Astrocyte (in vitro differentiated cells and primary cell): ENCODE results near the gene SLC35G6.

Experiments used
- EZH2 ChIP-seq: IDR thresholded peaks from 2 replicates; pipeline ENCODE4 v1.6.1; 2012; ENCODE audit warnings: mild to moderate bottlenecking, low read length, inconsistent platforms; ENCODE audit not compliant: insufficient read depth
- TF ChIP-seq, protein P1 (sequence below): IDR thresholded peaks from 2 replicates; pipeline ENCODE4 v1.5.1; 2011; ENCODE audit warnings: low read depth, mild to moderate bottlenecking, inconsistent platforms, low read length, moderate library complexity; ENCODE audit not compliant: insufficient read depth

DNA sequence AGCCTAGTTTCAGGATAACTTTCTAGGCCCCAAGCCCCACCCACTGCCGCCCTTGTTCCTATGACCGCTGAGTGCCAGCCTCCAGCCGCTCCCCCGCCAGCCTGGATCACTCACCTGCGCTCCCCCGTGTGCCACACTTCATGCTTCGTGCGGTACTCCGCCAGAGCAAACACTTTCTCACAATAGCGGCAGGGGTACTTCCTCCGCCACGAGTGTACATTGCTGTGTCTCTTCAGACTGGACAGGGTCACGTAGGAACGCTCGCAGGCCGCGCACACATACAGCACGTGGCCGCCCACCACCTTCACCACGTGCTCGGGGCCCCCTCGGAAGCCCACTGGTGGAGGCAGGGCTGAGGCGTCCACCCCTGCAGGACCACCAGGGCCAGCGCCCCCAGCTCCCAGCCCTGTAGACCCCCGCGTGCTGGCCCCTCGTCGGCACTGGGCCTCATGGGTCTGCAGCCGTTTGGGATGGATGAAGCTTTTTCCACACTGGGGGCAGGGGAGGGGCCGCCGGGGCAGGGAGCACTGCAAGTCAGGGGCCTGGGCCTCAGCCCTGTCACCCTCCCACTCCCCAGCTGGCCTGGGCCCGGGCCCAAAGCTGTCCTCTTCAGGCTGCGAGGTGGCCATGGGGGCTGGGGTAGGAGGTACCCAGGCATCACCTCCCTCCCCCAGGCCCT is 15.5 kb upstream of the SLC35G6 start:
- TF ChIP-seq, protein P1, sequence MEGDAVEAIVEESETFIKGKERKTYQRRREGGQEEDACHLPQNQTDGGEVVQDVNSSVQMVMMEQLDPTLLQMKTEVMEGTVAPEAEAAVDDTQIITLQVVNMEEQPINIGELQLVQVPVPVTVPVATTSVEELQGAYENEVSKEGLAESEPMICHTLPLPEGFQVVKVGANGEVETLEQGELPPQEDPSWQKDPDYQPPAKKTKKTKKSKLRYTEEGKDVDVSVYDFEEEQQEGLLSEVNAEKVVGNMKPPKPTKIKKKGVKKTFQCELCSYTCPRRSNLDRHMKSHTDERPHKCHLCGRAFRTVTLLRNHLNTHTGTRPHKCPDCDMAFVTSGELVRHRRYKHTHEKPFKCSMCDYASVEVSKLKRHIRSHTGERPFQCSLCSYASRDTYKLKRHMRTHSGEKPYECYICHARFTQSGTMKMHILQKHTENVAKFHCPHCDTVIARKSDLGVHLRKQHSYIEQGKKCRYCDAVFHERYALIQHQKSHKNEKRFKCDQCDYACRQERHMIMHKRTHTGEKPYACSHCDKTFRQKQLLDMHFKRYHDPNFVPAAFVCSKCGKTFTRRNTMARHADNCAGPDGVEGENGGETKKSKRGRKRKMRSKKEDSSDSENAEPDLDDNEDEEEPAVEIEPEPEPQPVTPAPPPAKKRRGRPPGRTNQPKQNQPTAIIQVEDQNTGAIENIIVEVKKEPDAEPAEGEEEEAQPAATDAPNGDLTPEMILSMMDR, result no peak
- no peak for TF ChIP-seq EZH2
